A673 (cell line): ENCODE data around the gene QKI. TPM values are rescaled to one million over a fixed set of nuclear protein-coding genes. Genes with fewer than 3 reads are reported as not detected.

Source experiments
- BruUV-seq: library from RNA; stranded (reverse); fragments of 400-500 nt; replicated peaks from 2 replicates; lab custom pipeline; 2021; lab: Mats Ljungman, UMichigan
- CTCF ChIA-PET: fragments of 300-600 bp; sonication (Branson Sonifier 250); formaldehyde crosslinking; loops from one replicate; lab custom pipeline; 2022; ENCODE audit warnings: antibody characterized with exemption; lab: Charles Lee
- POLR2A ChIA-PET: fragments of 300-600 bp; sonication (Branson Sonifier 250); formaldehyde crosslinking; loops from one replicate; lab custom pipeline; 2022; ENCODE audit warnings: antibody characterized with exemption; ENCODE audit not compliant: low non-redundant PET; lab: Charles Lee
- DNase-seq: peaks from one replicate; pipeline ENCODE4 v3.0.0-alpha.2; 2015; ENCODE audit warnings: low spot score
- H3K27ac ChIP-seq: fragments of 200-600 bp; sonication (generic); 2 replicates; pipeline ENCODE4 v1.5.1; 2016; ENCODE audit warnings: mixed run types, low read depth, mild to moderate bottlenecking, mixed read lengths, antibody characterized with exemption, low read length; ENCODE audit not compliant: poor library complexity, severe bottlenecking
- H3K27me3 ChIP-seq: fragments of 200-600 bp; sonication (generic); replicated peaks from 2 replicates; pipeline ENCODE4 v1.6.1; 2017; ENCODE audit warnings: mixed run types, low read depth, mild to moderate bottlenecking, mixed read lengths, antibody characterized with exemption, low read length; ENCODE audit not compliant: insufficient read depth, poor library complexity
- H3K36me3 ChIP-seq: fragments of 200-600 bp; sonication (generic); 2 replicates; pipeline ENCODE4 v1.6.1; 2016; ENCODE audit warnings: mixed run types, mild to moderate bottlenecking, mixed read lengths, antibody characterized with exemption, low read length; ENCODE audit not compliant: insufficient read depth, poor library complexity, severe bottlenecking
- H3K4me1 ChIP-seq: fragments of 200-600 bp; sonication (generic); 2 replicates; pipeline ENCODE4 v1.6.1; 2017; ENCODE audit warnings: mixed run types, mild to moderate bottlenecking, mixed read lengths, antibody characterized with exemption, low read length; ENCODE audit not compliant: insufficient read depth, poor library complexity, severe bottlenecking
- H3K4me3 ChIP-seq: fragments of 200-600 bp; sonication (generic); 2 replicates; pipeline ENCODE4 v1.5.1; 2016; ENCODE audit warnings: low read depth, mixed run types, mild to moderate bottlenecking, mixed read lengths, low read length; ENCODE audit not compliant: poor library complexity, severe bottlenecking
- H3K9me3 ChIP-seq: fragments of 200-600 bp; sonication (generic); 2 replicates; pipeline ENCODE4 v1.6.1; 2016; ENCODE audit warnings: mixed run types, low read depth, mild to moderate bottlenecking, mixed read lengths, antibody characterized with exemption, low read length; ENCODE audit not compliant: poor library complexity, severe bottlenecking
- CTCF ChIP-seq: fragments of 300-800, 200-600 bp; sonication (generic); conservative IDR thresholded peaks from 2 replicates; pipeline ENCODE4 v1.5.1; 2017; ENCODE audit warnings: low read depth, mild to moderate bottlenecking, antibody characterized with exemption, low read length, moderate library complexity, mixed read lengths
- EZH2 ChIP-seq: fragments of 200-600 bp; sonication (generic); IDR thresholded peaks from 2 replicates; pipeline ENCODE4 v1.6.1; 2017; ENCODE audit warnings: borderline replicate concordance, low read depth, mild to moderate bottlenecking, mixed read lengths, antibody characterized with exemption, low read length; ENCODE audit not compliant: poor library complexity, severe bottlenecking
- intact Hi-C: fragments of 100-400 bp; cut with micrococcal nuclease; formaldehyde crosslinking; loops from one replicate; pipeline ENCODE4 v1.10.0; 2022; ENCODE audit not compliant: unreplicated experiment
- total RNA-seq: library from RNA; stranded (reverse); gene quantifications from 2 replicates; pipeline ENCODE4 v1.2.3, GENCODE V29; 2021

Gene QKI
- total RNA-seq, 1 experiment from 2014 or later = 128 TPM

- Histone ChIP-seq H3K4me1 (peaks cover 3% of the 10 kb centered on the region), H3K27me3 (no peaks in the 10 kb centered on the region), H3K27ac (no peak overlapping the region), H3K9me3 (no peaks in the 10 kb centered on the region), H3K4me3 (no peak overlapping the region), H3K36me3 (no peaks in the 10 kb centered on the region)
- no peak for DNase-seq
- POLR2A ChIA-PET = no interaction called here
- intact Hi-C loops = no loop called here
- CTCF ChIA-PET = no interaction called here
- BruUV-seq = no TSS peak
- TF ChIP-seq EZH2 (no peak), CTCF (no peak)
Measured at GRCh38 chr6:163607792-163608191, 193.3 kb downstream of the QKI start.

- Histone ChIP-seq H3K4me1 (peaks cover 3% of the 10 kb centered on the region), H3K27ac (no peak overlapping the region), H3K9me3 (no peaks in the 10 kb centered on the region), H3K27me3 (no peaks in the 10 kb centered on the region), H3K4me3 (no peak overlapping the region), H3K36me3 (no peaks in the 10 kb centered on the region)
- ChIA-PET CTCF (no interaction called here), POLR2A (no interaction called here)
- intact Hi-C loops = no loop called here
- TF ChIP-seq CTCF (no peak), EZH2 (no peak)
- no TSS peak for BruUV-seq
- no peak for DNase-seq
Measured at GRCh38 chr6:163608204-163608644, 193.7 kb downstream of the QKI start.

- no peak for TF ChIP-seq CTCF
- no peak for TF ChIP-seq EZH2
- Histone ChIP-seq H3K36me3 (no peaks in the 10 kb centered on the region), H3K4me1 (peaks cover 3% of the 10 kb centered on the region), H3K27me3 (no peaks in the 10 kb centered on the region), H3K27ac (no peak overlapping the region), H3K9me3 (no peaks in the 10 kb centered on the region), H3K4me3 (no peak overlapping the region)
- intact Hi-C loops = no loop called here
- CTCF ChIA-PET = no interaction called here
- no TSS peak for BruUV-seq
- POLR2A ChIA-PET = no interaction called here
- DNase-seq = no peak
Measured at GRCh38 chr6:163612200-163612599, 197.7 kb downstream of the QKI start.
